Astrocyte (in vitro differentiated cells and primary cell): Measurements from ENCODE around the gene FZR1. TPM values are rescaled to one million over a fixed set of nuclear protein-coding genes. Genes with fewer than 3 reads are reported as not detected.

Experiments used
- DNase-seq: peaks from one replicate; pipeline ENCODE4 v3.0.0-alpha.2; 2010; ENCODE audit warnings: low read depth
- FAIRE-seq: peaks from 2 replicates; lab custom pipeline; 2011; peaks lifted over from hg19 to GRCh38; lab: Jason Lieb, UNC
- H2AFZ ChIP-seq: 2 replicates; pipeline ENCODE4 v1.6.0; 2012; ENCODE audit warnings: low read depth, low read length, inconsistent platforms
- H3K27ac ChIP-seq: 2 replicates; pipeline ENCODE4 v1.5.1; 2011; ENCODE audit warnings: low read depth, low read length, inconsistent platforms
- H3K27me3 ChIP-seq: 2 replicates; pipeline ENCODE4 v1.6.0; 2011; ENCODE audit warnings: low read length, inconsistent platforms; ENCODE audit not compliant: insufficient read depth
- H3K36me3 ChIP-seq: 2 replicates; pipeline ENCODE4 v1.5.1; 2011; ENCODE audit warnings: low read length, inconsistent platforms; ENCODE audit not compliant: insufficient read depth
- H3K4me1 ChIP-seq: 2 replicates; pipeline ENCODE4 v1.5.1; 2011; ENCODE audit warnings: low read length, inconsistent platforms; ENCODE audit not compliant: insufficient read depth
- H3K4me2 ChIP-seq: 2 replicates; pipeline ENCODE4 v1.6.0; 2012; ENCODE audit warnings: low read length, inconsistent platforms
- H3K4me3 ChIP-seq: 2 replicates; pipeline ENCODE4 v1.5.1; 2011; ENCODE audit warnings: low read depth, mild to moderate bottlenecking, low read length, inconsistent platforms; ENCODE audit not compliant: insufficient read depth
- H3K79me2 ChIP-seq: 2 replicates; pipeline ENCODE4 v1.6.0; 2012; ENCODE audit warnings: mild to moderate bottlenecking, low read length, inconsistent platforms; ENCODE audit not compliant: insufficient read depth
- H3K9ac ChIP-seq: 2 replicates; pipeline ENCODE4 v1.6.0; 2012; ENCODE audit warnings: mild to moderate bottlenecking, low read length, inconsistent platforms
- H3K9me3 ChIP-seq: 2 replicates; pipeline ENCODE4 v1.5.1; 2012; ENCODE audit warnings: low read depth, mild to moderate bottlenecking, low read length, inconsistent platforms; ENCODE audit not compliant: insufficient read depth
- H4K20me1 ChIP-seq: 2 replicates; pipeline ENCODE4 v1.6.0; 2012; ENCODE audit warnings: low read length, inconsistent platforms; ENCODE audit not compliant: insufficient read depth
- H3K27ac Mint-ChIP-seq: one replicate; pipeline ENCODE4 v1.8.0; 2021; ENCODE audit warnings: mild to moderate bottlenecking, mixed read lengths; ENCODE audit not compliant: unreplicated experiment
- H3K27me3 Mint-ChIP-seq: one replicate; pipeline ENCODE4 v1.8.0; 2021; ENCODE audit warnings: low read depth, mixed read lengths; ENCODE audit not compliant: unreplicated experiment
- H3K36me3 Mint-ChIP-seq: one replicate; pipeline ENCODE4 v1.8.0; 2021; ENCODE audit warnings: low read depth, mixed read lengths; ENCODE audit not compliant: unreplicated experiment
- H3K4me1 Mint-ChIP-seq: one replicate; pipeline ENCODE4 v1.8.0; 2021; ENCODE audit warnings: low read depth, mixed read lengths; ENCODE audit not compliant: unreplicated experiment
- H3K4me3 Mint-ChIP-seq: one replicate; pipeline ENCODE4 v1.8.0; 2021; ENCODE audit warnings: mild to moderate bottlenecking, moderate library complexity, mixed read lengths; ENCODE audit not compliant: unreplicated experiment
- H3K9me3 Mint-ChIP-seq: one replicate; pipeline ENCODE4 v1.8.0; 2021; ENCODE audit warnings: mild to moderate bottlenecking, mixed read lengths; ENCODE audit not compliant: unreplicated experiment
- CTCF ChIP-seq: IDR thresholded peaks from 2 replicates; pipeline ENCODE4 v1.5.1; 2011; ENCODE audit warnings: low read depth, mild to moderate bottlenecking, inconsistent platforms, low read length, moderate library complexity; ENCODE audit not compliant: insufficient read depth
- EZH2 ChIP-seq: IDR thresholded peaks from 2 replicates; pipeline ENCODE4 v1.6.1; 2012; ENCODE audit warnings: mild to moderate bottlenecking, low read length, inconsistent platforms; ENCODE audit not compliant: insufficient read depth
- total RNA-seq: library from RNA; stranded (reverse); gene quantifications from 2 replicates; pipeline ENCODE4 v1.2.1, GENCODE V29; 2021

FZR1 gene
- total RNA-seq, 1 donor from 2014 or later: 51.8 TPM

GRCh38 chr19:3469638-3470499, 36.2 kb upstream of the FZR1 start:
- H3K9me3 Mint-ChIP-seq: peaks cover 6% of the 10 kb centered on the region
- H3K4me3 ChIP-seq: no peak overlapping the region
- FAIRE-seq (no peak), DNase-seq (no peak)
- H3K4me1 Mint-ChIP-seq: peaks cover 8% of the 10 kb centered on the region
- no peak overlapping the region for H3K27ac Mint-ChIP-seq
- H3K9me3 ChIP-seq: no peaks in the 10 kb centered on the region
- peaks cover 7% of the 10 kb centered on the region for H3K36me3 Mint-ChIP-seq
- H3K79me2 ChIP-seq: no peaks in the 10 kb centered on the region
- no peak overlapping the region for H3K4me2 ChIP-seq
- peaks cover 9% of the 10 kb centered on the region for H4K20me1 ChIP-seq
- TF ChIP-seq EZH2 (no peak), CTCF (no peak)
- H3K27ac ChIP-seq: no peak overlapping the region
- no peak overlapping the region for H3K4me3 Mint-ChIP-seq
- H3K27me3 Mint-ChIP-seq: peaks cover 20% of the 10 kb centered on the region
- H2AFZ ChIP-seq: no peak overlapping the region
- H3K27me3 ChIP-seq: peaks cover 3% of the 10 kb centered on the region
- no peak overlapping the region for H3K9ac ChIP-seq
- H3K4me1 ChIP-seq: no peaks in the 10 kb centered on the region
- H3K36me3 ChIP-seq: no peaks in the 10 kb centered on the region

- Mint-ChIP-seq H3K9me3 (peaks cover 6% of the 10 kb centered on the region), H3K27me3 (peaks cover 20% of the 10 kb centered on the region), H3K36me3 (peaks cover 7% of the 10 kb centered on the region), H3K4me3 (no peak overlapping the region), H3K27ac (no peak overlapping the region), H3K4me1 (peaks cover 6% of the 10 kb centered on the region)
- Histone ChIP-seq H3K27me3 (peaks cover 7% of the 10 kb centered on the region), H3K4me1 (no peaks in the 10 kb centered on the region), H3K36me3 (no peaks in the 10 kb centered on the region), H2AFZ (no peak overlapping the region), H3K27ac (no peak overlapping the region), H3K9ac (no peak overlapping the region), H3K4me2 (no peak overlapping the region), H3K9me3 (no peaks in the 10 kb centered on the region), H4K20me1 (peaks cover 6% of the 10 kb centered on the region), H3K79me2 (no peaks in the 10 kb centered on the region), H3K4me3 (no peak overlapping the region)
- TF ChIP-seq CTCF (no peak), EZH2 (no peak)
- FAIRE-seq (no peak), DNase-seq (no peak)
Observed at GRCh38 chr19:3470500-3471128, 35.5 kb upstream of the FZR1 start.
